OCI-LY1 (cell line): ENCODE data around the gene ZNF474.

Experiments used
- EZH2 ChIP-seq: fragments of 200-600 bp; sonication (generic), shearing (Covaris generic); IDR thresholded peaks from 2 replicates; pipeline ENCODE4 v1.8.0; 2017; ENCODE audit warnings: borderline replicate concordance, mixed run types, mild to moderate bottlenecking, antibody characterized with exemption, low read length, moderate library complexity, mixed read lengths
- TF ChIP-seq, protein P1 (sequence below): fragments of 200-600 bp; sonication (generic), shearing (Covaris generic); IDR thresholded peaks from 2 replicates; pipeline ENCODE4 v1.5.1; 2017; ENCODE audit warnings: mild to moderate bottlenecking, antibody characterized with exemption, low read length, moderate library complexity, mixed read lengths

DNA sequence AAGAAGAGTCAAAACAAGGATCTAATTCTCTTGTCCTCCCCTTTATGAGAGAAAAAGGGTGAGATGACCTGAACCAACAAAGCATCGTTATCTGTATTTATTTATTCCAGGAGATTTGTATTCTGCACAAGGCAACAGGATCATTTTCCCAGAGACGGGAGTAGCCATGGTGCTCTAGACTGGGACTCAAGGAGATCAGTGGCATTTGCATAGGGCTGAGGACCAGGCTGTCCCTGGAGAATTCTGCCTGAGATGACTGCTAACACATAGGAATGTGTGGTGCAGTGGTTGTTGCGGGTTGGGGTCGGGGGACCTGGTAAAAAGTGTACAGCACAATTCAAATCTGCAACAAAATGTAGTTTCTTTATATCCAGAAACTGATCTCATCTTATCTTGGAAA lies 22.3 kb upstream of the ZNF474 start:
- TF ChIP-seq, protein P1, sequence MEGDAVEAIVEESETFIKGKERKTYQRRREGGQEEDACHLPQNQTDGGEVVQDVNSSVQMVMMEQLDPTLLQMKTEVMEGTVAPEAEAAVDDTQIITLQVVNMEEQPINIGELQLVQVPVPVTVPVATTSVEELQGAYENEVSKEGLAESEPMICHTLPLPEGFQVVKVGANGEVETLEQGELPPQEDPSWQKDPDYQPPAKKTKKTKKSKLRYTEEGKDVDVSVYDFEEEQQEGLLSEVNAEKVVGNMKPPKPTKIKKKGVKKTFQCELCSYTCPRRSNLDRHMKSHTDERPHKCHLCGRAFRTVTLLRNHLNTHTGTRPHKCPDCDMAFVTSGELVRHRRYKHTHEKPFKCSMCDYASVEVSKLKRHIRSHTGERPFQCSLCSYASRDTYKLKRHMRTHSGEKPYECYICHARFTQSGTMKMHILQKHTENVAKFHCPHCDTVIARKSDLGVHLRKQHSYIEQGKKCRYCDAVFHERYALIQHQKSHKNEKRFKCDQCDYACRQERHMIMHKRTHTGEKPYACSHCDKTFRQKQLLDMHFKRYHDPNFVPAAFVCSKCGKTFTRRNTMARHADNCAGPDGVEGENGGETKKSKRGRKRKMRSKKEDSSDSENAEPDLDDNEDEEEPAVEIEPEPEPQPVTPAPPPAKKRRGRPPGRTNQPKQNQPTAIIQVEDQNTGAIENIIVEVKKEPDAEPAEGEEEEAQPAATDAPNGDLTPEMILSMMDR: no peak
- no peak for TF ChIP-seq EZH2
